Kidney epithelial cell (primary cell): ENCODE measurements around the gene AP1S3. TPM values are rescaled to one million over a fixed set of nuclear protein-coding genes. Genes with fewer than 3 reads are reported as not detected.

Experiments
- DNase-seq: peaks from one replicate; pipeline ENCODE4 v3.0.0-alpha.2; 2010; ENCODE audit warnings: low read depth
- H3K27me3 ChIP-seq: 2 replicates; pipeline ENCODE4 v1.6.0; 2011; ENCODE audit warnings: low read length; ENCODE audit not compliant: control insufficient read depth, insufficient read depth
- H3K36me3 ChIP-seq: 2 replicates; pipeline ENCODE4 v1.5.1; 2011; ENCODE audit warnings: low read length; ENCODE audit not compliant: control insufficient read depth, insufficient read depth
- H3K4me3 ChIP-seq: 2 replicates; pipeline ENCODE4 v1.5.1; 2011; ENCODE audit warnings: low read depth, mild to moderate bottlenecking, control low read depth, low read length
- total RNA-seq: library from RNA; depleted of rRNA; stranded (reverse); fragments of >200 nt; gene quantifications from 2 replicates; pipeline ENCODE4 v1.2.3, GENCODE V29; 2015
- TF ChIP-seq, protein P1 (sequence below): IDR thresholded peaks from 2 replicates; pipeline ENCODE4 v1.5.1; 2011; ENCODE audit warnings: mild to moderate bottlenecking, moderate library complexity, low read length, control low read depth, inconsistent platforms; ENCODE audit not compliant: insufficient read depth, poor library complexity, severe bottlenecking

Gene AP1S3
- total RNA-seq, 1 donor from 2014 or later: 22.4 TPM

- Histone ChIP-seq H3K4me3 (no peak overlapping the region), H3K27me3 (no peaks in the 10 kb centered on the region), H3K36me3 (no peaks in the 10 kb centered on the region)
- peak; percentile 92 for DNase-seq
- TF ChIP-seq, protein P1, sequence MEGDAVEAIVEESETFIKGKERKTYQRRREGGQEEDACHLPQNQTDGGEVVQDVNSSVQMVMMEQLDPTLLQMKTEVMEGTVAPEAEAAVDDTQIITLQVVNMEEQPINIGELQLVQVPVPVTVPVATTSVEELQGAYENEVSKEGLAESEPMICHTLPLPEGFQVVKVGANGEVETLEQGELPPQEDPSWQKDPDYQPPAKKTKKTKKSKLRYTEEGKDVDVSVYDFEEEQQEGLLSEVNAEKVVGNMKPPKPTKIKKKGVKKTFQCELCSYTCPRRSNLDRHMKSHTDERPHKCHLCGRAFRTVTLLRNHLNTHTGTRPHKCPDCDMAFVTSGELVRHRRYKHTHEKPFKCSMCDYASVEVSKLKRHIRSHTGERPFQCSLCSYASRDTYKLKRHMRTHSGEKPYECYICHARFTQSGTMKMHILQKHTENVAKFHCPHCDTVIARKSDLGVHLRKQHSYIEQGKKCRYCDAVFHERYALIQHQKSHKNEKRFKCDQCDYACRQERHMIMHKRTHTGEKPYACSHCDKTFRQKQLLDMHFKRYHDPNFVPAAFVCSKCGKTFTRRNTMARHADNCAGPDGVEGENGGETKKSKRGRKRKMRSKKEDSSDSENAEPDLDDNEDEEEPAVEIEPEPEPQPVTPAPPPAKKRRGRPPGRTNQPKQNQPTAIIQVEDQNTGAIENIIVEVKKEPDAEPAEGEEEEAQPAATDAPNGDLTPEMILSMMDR: peak; percentile 28
Measured at GRCh38 chr2:223760838-223761502, 76.4 kb downstream of the AP1S3 start.

GRCh38 chr2:223759569-223760430 is 77.6 kb downstream of the AP1S3 start:
- peak; percentile 82 for DNase-seq
- H3K4me3 ChIP-seq: no peak overlapping the region
- H3K36me3 ChIP-seq: no peaks in the 10 kb centered on the region
- TF ChIP-seq, protein P1: no peak
- no peaks in the 10 kb centered on the region for H3K27me3 ChIP-seq

- TF ChIP-seq, protein P1: no peak
- Histone ChIP-seq H3K36me3 (no peaks in the 10 kb centered on the region), H3K27me3 (no peaks in the 10 kb centered on the region), H3K4me3 (no peak overlapping the region)
- no peak for DNase-seq
Measured at GRCh38 chr2:223758131-223758840, 79.1 kb downstream of the AP1S3 start.

DNA sequence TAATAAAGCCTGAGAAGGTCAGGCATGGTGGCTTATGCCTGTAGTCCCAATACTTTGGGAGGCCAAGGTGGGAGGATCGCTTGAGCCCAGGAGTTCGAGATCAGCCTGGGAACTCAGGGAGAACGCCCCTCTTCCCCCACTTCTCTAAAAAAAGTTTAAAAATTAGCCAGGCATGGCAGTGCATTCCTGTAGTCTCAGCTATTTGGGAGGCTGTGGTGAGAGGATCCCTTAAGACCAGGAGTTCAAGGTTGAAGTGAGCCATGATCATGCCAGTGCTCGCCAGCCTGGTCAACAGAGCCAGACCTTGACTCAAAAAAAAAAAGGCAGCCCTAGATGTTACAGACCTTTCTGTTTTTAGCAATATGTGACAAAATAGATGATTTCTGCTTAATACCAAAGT is 83.4 kb downstream of the AP1S3 start:
- Histone ChIP-seq H3K36me3 (no peaks in the 10 kb centered on the region), H3K4me3 (no peak overlapping the region), H3K27me3 (no peaks in the 10 kb centered on the region)
- DNase-seq: no peak
- TF ChIP-seq, protein P1: no peak

- Histone ChIP-seq H3K36me3 (no peaks in the 10 kb centered on the region), H3K4me3 (no peak overlapping the region), H3K27me3 (no peaks in the 10 kb centered on the region)
- TF ChIP-seq, protein P1: no peak
- DNase-seq: no peak
Measured at GRCh38 chr2:223751012-223751411, 86.4 kb downstream of the AP1S3 start.
